HepG2 (cell line): ENCODE data around the gene IRF2BPL. TPM values are rescaled to one million over a fixed set of nuclear protein-coding genes. Genes with fewer than 3 reads are reported as not detected.

Experiments used
- AGO1 ChIP-seq: fragments of 200-400 bp; formaldehyde crosslinking; IDR thresholded peaks from 2 replicates; pipeline ENCODE4 v1.6.1; 2017; ENCODE audit warnings: mild to moderate bottlenecking, low read depth, low read length, moderate library complexity; ENCODE audit not compliant: poor library complexity, severe bottlenecking
- ARNT2 ChIP-seq: sonication (generic); formaldehyde crosslinking; IDR thresholded peaks from 2 replicates; pipeline ENCODE4 v1.8.0; 2022; ENCODE audit warnings: mild to moderate bottlenecking, low read depth, missing genetic modification reagents, moderate library complexity
- BRCA1 ChIP-seq: sonication (generic); formaldehyde crosslinking; IDR thresholded peaks from 2 replicates; pipeline ENCODE4 v1.4.0; 2020; ENCODE audit warnings: missing genetic modification reagents
- CEBPB ChIP-seq: IDR thresholded peaks from 2 replicates; pipeline ENCODE4 v1.6.1; 2011; ENCODE audit warnings: low read depth, low read length, improper control_type of control experiment, borderline replicate concordance
- DZIP1 ChIP-seq: sonication (generic); formaldehyde crosslinking; IDR thresholded peaks from 2 replicates; pipeline ENCODE4 v1.5.0; 2020; ENCODE audit warnings: mild to moderate bottlenecking, missing genetic modification reagents
- ELF1 ChIP-seq: sonication (generic); formaldehyde crosslinking; IDR thresholded peaks from 2 replicates; pipeline ENCODE4 v1.4.0; 2020; ENCODE audit warnings: missing genetic modification reagents
- ELF3 ChIP-seq: IDR thresholded peaks from 2 replicates; pipeline ENCODE4 v1.6.1; 2016; ENCODE audit warnings: missing genetic modification reagents, missing compliant biosample characterization
- HOXA7 ChIP-seq: sonication (generic); formaldehyde crosslinking; IDR thresholded peaks from 2 replicates; pipeline ENCODE4 v1.8.1; 2022; ENCODE audit warnings: mild to moderate bottlenecking, missing genetic modification reagents, moderate library complexity
- KAT7 ChIP-seq: IDR thresholded peaks from 2 replicates; pipeline ENCODE4 v1.6.1; 2018; ENCODE audit warnings: borderline replicate concordance, missing compliant biosample characterization
- KMT2A ChIP-seq: sonication (generic); formaldehyde crosslinking; IDR thresholded peaks from 2 replicates; pipeline ENCODE4 v1.4.0; 2020; ENCODE audit warnings: missing genetic modification reagents
- MTA3 ChIP-seq: sonication (generic); formaldehyde crosslinking; IDR thresholded peaks from 2 replicates; pipeline ENCODE4 v1.4.0; 2020; ENCODE audit warnings: missing genetic modification reagents
- MYPOP ChIP-seq: sonication (generic); formaldehyde crosslinking; IDR thresholded peaks from 2 replicates; pipeline ENCODE4 v1.8.1; 2023; ENCODE audit warnings: mild to moderate bottlenecking, moderate library complexity, missing genetic modification reagents
- NFKBIZ ChIP-seq: IDR thresholded peaks from 2 replicates; pipeline ENCODE4 v1.6.1; 2018; ENCODE audit warnings: missing genetic modification reagents, missing compliant biosample characterization
- POLR2G ChIP-seq: fragments of 200-400 bp; formaldehyde crosslinking; IDR thresholded peaks from 2 replicates; pipeline ENCODE4 v1.6.1; 2018; ENCODE audit warnings: mild to moderate bottlenecking, low read depth, low read length, moderate library complexity
- SRF ChIP-seq: IDR thresholded peaks from 2 replicates; pipeline ENCODE4 v1.6.1; 2011; ENCODE audit warnings: mild to moderate bottlenecking, low read depth, low read length, moderate library complexity
- TOPORS ChIP-seq: sonication (generic); formaldehyde crosslinking; IDR thresholded peaks from 2 replicates; pipeline ENCODE4 v1.8.0; 2023; ENCODE audit warnings: mild to moderate bottlenecking, missing genetic modification reagents
- ZFX ChIP-seq: sonication (generic); formaldehyde crosslinking; IDR thresholded peaks from 2 replicates; pipeline ENCODE4 v1.4.0; 2020; ENCODE audit warnings: mild to moderate bottlenecking, low read depth, missing genetic modification reagents, moderate library complexity
- ZHX1 ChIP-seq: sonication (generic); formaldehyde crosslinking; IDR thresholded peaks from 2 replicates; pipeline ENCODE4 v1.8.1; 2022; ENCODE audit warnings: low read depth, mild to moderate bottlenecking, missing genetic modification reagents
- ZNF234 ChIP-seq: sonication (generic); formaldehyde crosslinking; conservative IDR thresholded peaks from 2 replicates; pipeline ENCODE4 v1.5.1; 2020; ENCODE audit warnings: mild to moderate bottlenecking, missing genetic modification reagents
- ZNF276 ChIP-seq: sonication (generic); formaldehyde crosslinking; IDR thresholded peaks from 2 replicates; pipeline ENCODE4 v1.4.0; 2020; ENCODE audit warnings: mild to moderate bottlenecking, low read depth, missing genetic modification reagents
- ZNF556 ChIP-seq: sonication (generic); formaldehyde crosslinking; IDR thresholded peaks from 2 replicates; pipeline ENCODE4 v1.4.0; 2020; ENCODE audit warnings: mild to moderate bottlenecking, missing genetic modification reagents, borderline replicate concordance
- ZNF616 ChIP-seq: sonication (generic); formaldehyde crosslinking; IDR thresholded peaks from 2 replicates; pipeline ENCODE4 v1.5.0; 2020; ENCODE audit warnings: low read depth, mild to moderate bottlenecking, missing genetic modification reagents
- polyA plus RNA-seq, 8 experiments: library from polyadenylated mRNA; depleted of rRNA in 3 of 8; stranded (reverse) in 7 of 8; unstranded in 1 of 8; fragments of >200 nt; fragmentation: Illumina TruSeq in 4 of 8; extraction: Trizol in 4 of 8; gene quantifications; 2 replicates each; pipeline versions ENCODE4 v1.2.1 to v1.2.3, GENCODE V29; 2011 to 2016; ENCODE audit warnings: low read depth in 4 of 8, missing spikeins in 1 of 8, mixed read lengths in 1 of 8; ENCODE audit not compliant: insufficient read depth in 1 of 8
- total RNA-seq, 5 experiments: library from RNA; depleted of rRNA; stranded (reverse); fragments of >200 nt; fragmentation: Illumina TruSeq; extraction: Trizol; gene quantifications; 2 replicates each; pipeline ENCODE4 v1.2.3, GENCODE V29; 2016; ENCODE audit warnings: low read depth in 1 of 5

Gene IRF2BPL
- total and polyA plus RNA-seq, 2 of the 13 experiments (the other 11 are each of a cell fraction or from before 2014, with no cell fraction given) = 6.6 to 8.4 TPM

- no peak for TF ChIP-seq SRF
- TF ChIP-seq HOXA7 (CRISPR knock-in tag) = no peak
- peak; percentile 54 for TF ChIP-seq ELF3 (CRISPR knock-in tag)
- TF ChIP-seq TOPORS = no peak
- TF ChIP-seq ZNF556 (CRISPR knock-in tag) = no peak
- no peak for TF ChIP-seq AGO1
- TF ChIP-seq BRCA1 (CRISPR knock-in tag) = no peak
- TF ChIP-seq ZNF234 = no peak
- TF ChIP-seq ELF1 = peak; percentile 34; the same call in 1 of the 2 replicates
- TF ChIP-seq MYPOP = no peak
- no peak for TF ChIP-seq KMT2A (CRISPR knock-in tag)
- no peak for TF ChIP-seq ZHX1 (CRISPR knock-in tag)
- TF ChIP-seq NFKBIZ (CRISPR knock-in tag) = 0 out of 2 replicates have a peak, but pooled peaks have one; percentile 34
- no peak for TF ChIP-seq ZNF616 (CRISPR knock-in tag)
- TF ChIP-seq DZIP1 (CRISPR knock-in tag) = no peak
- no peak for TF ChIP-seq ZFX (CRISPR knock-in tag)
- no peak for TF ChIP-seq ARNT2 (CRISPR knock-in tag)
- no peak for TF ChIP-seq ZNF276 (CRISPR knock-in tag)
- peak; percentile 97 for TF ChIP-seq CEBPB
- TF ChIP-seq POLR2G = no peak; the same call in 1 of the 2 replicates
- TF ChIP-seq KAT7 = no peak
- TF ChIP-seq MTA3 (CRISPR knock-in tag) = no peak
Observed at GRCh38 chr14:77043177-77043983, 14.9 kb upstream of the IRF2BPL start (continued).
